Gastroesophageal sphincter (tissue), 3 donors: ENCODE measurements around the gene TMOD1.

Experiments
- POLR2A ChIP-seq, 2 donors: fragments of 450-650 bp; IDR thresholded peaks; one replicate each; pipeline ENCODE4 v1.6.1; 2017; ENCODE audit warnings: antibody characterized with exemption in 2 of 2, mild to moderate bottlenecking in 2 of 2, moderate library complexity in 1 of 2
- POLR2AphosphoS5 ChIP-seq: sonication (generic); formaldehyde crosslinking; IDR thresholded peaks from one replicate; pipeline ENCODE4 v1.6.1; 2017; ENCODE audit warnings: antibody characterized with exemption
- TF ChIP-seq, protein P1 (sequence below), 4 experiments: fragments of 200-600 bp in 2 of 4; fragments of 450-650 bp in 2 of 4; sonication (generic) in 1 of 4; IDR thresholded peaks; one replicate each; pipeline ENCODE4 v1.5.1; 2017 to 2019; ENCODE audit warnings: antibody characterized with exemption in 4 of 4, mild to moderate bottlenecking in 2 of 4, moderate library complexity in 2 of 4

GRCh38 chr9:97567894-97568202, 66.4 kb downstream of the TMOD1 start:
- no peak for TF ChIP-seq POLR2A (IDR thresholded peaks at IDR 0.05)
- TF ChIP-seq, protein P1, sequence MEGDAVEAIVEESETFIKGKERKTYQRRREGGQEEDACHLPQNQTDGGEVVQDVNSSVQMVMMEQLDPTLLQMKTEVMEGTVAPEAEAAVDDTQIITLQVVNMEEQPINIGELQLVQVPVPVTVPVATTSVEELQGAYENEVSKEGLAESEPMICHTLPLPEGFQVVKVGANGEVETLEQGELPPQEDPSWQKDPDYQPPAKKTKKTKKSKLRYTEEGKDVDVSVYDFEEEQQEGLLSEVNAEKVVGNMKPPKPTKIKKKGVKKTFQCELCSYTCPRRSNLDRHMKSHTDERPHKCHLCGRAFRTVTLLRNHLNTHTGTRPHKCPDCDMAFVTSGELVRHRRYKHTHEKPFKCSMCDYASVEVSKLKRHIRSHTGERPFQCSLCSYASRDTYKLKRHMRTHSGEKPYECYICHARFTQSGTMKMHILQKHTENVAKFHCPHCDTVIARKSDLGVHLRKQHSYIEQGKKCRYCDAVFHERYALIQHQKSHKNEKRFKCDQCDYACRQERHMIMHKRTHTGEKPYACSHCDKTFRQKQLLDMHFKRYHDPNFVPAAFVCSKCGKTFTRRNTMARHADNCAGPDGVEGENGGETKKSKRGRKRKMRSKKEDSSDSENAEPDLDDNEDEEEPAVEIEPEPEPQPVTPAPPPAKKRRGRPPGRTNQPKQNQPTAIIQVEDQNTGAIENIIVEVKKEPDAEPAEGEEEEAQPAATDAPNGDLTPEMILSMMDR (IDR thresholded peaks at IDR 0.05): no peak
- no peak for TF ChIP-seq POLR2AphosphoS5
